Measurements from ENCODE around the gene TPGS2. TPM values are rescaled to one million over a fixed set of nuclear protein-coding genes. Genes with fewer than 3 reads are reported as not detected.

Gene TPGS2
- total RNA-seq, 4 donors from 2014 or later: 80.2 to 161 (median 118) TPM

DNA sequence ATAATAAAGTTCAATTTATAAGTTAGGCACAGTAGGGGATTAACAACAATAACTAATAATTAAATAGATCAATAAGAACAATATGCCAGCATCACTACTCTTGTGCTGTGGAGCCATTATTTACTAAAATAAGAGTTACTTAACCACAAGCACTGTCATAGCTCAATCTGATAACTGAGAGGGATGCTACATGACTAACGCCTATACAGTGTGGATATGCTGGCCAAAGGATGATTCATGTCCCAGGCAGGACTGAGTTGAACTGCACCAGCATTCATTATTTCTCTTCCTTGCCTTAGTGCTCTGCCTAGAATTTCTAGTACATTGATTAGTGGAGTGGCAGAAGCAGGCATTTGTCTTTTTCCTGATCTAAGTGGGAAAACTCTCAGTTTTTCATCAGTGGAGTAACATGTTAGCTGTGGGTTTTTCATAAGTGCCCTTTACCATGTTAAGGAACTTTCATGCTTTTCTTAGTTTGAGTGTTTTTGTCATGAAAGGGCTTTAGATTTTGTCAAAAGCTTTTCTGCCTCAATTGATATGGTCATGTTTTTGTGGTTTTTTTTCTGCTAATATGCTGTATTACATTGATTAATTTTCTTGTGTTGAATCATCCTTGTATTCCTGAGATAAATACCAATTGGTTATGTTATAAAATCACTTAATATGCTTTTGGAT lies 21.9 kb upstream of the TPGS2 start:
- TF ChIP-seq, protein P1, sequence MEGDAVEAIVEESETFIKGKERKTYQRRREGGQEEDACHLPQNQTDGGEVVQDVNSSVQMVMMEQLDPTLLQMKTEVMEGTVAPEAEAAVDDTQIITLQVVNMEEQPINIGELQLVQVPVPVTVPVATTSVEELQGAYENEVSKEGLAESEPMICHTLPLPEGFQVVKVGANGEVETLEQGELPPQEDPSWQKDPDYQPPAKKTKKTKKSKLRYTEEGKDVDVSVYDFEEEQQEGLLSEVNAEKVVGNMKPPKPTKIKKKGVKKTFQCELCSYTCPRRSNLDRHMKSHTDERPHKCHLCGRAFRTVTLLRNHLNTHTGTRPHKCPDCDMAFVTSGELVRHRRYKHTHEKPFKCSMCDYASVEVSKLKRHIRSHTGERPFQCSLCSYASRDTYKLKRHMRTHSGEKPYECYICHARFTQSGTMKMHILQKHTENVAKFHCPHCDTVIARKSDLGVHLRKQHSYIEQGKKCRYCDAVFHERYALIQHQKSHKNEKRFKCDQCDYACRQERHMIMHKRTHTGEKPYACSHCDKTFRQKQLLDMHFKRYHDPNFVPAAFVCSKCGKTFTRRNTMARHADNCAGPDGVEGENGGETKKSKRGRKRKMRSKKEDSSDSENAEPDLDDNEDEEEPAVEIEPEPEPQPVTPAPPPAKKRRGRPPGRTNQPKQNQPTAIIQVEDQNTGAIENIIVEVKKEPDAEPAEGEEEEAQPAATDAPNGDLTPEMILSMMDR (IDR thresholded peaks at IDR 0.05; ENCODE audit: low read depth): no peak

DNA sequence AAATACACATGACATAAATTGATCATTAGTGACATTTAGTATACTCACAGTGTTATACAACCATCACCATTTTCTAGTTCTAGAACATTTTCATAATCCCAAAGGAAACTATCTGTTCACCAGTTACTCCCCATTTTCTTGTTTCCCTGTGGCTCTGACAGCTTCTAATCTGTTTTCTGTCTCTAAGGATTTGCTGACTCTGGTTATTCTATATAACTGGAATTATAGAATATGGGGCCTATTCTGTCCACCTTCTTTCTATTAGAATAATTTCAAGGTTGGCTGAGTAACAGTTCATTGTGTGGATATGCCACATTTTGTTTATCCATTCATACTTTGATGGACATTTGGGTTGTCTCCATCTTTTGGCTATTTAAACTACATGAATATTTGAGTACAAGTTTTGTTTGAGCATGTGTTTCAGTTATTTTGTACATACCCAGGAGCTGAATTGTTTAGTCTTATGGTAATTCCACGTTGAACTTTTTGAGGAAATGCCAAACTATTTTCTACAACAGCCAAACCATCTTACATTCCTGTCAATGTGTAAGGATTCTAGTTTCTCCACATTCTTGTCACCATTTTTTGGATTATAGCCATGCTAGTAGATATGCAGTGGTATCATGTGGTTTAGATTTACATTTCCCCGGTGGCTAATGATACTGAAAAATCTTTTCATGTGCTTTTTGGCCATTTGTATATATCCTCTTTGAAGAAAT lies 20.6 kb upstream of the TPGS2 start:
- TF ChIP-seq, protein P1 (IDR thresholded peaks at IDR 0.05; ENCODE audit: low read depth): no peak

DNA sequence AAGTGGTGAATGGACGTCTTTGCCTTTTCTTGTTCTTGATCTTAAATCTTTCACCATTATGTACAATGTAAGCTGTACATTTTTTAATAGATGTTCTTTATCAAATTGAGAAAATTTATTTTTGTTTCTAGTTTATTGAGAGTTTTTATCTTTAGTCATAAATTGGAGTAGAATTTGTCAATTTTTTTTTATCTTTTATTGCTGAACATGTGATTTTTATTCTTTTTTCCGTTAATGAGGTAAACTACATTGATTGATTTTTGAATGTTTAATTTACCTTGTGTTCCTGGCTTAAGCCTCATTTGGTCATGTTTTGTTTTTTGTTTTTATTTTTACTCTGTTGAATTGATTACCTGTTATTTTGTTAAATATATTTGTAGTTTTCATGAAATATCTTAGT lies 19.8 kb upstream of the TPGS2 start:
- TF ChIP-seq, protein P1 (IDR thresholded peaks at IDR 0.05; ENCODE audit: low read depth): no peak

DNA sequence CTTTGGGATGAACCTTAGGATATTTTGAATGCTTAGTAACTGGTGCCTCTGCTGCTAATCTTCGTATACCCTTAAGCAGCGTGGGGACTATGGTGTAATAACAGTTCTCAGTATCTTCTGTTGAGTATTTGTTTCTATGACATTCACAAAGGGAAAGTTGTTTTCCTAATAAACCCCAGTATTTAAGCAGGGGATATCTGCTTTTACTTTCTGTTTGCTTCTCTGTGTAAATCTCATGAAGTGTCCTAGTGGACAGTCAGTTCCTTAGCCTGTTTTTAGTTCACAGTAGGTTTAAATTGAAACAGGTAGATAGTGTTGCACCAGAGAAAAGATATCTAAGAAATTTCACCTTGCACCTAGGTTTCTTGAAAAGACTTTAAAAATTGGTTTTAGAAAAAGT lies 15.0 kb upstream of the TPGS2 start:
- TF ChIP-seq, protein P1 (IDR thresholded peaks at IDR 0.05; ENCODE audit: low read depth): no peak

DNA sequence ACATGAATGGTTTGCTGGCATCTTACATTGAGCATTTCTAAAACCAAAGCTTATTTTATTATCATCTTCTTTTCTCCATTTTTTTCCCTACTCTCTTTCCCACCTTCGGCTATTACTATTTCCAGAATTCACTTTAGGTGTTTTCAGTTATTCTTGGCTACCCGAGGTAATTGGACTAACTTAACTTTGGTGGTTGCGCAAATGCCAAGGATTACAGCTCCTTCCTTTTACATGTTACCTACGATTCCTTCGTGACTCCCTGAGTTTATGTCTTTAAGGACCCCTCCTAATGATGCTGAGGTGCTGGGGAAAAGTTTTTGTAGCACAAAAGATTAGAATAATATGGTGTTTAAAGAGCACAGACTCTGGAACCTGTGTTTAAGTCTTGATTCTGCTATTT lies 14.4 kb upstream of the TPGS2 start:
- TF ChIP-seq, protein P1 (IDR thresholded peaks at IDR 0.05; ENCODE audit: low read depth): no peak

DNA sequence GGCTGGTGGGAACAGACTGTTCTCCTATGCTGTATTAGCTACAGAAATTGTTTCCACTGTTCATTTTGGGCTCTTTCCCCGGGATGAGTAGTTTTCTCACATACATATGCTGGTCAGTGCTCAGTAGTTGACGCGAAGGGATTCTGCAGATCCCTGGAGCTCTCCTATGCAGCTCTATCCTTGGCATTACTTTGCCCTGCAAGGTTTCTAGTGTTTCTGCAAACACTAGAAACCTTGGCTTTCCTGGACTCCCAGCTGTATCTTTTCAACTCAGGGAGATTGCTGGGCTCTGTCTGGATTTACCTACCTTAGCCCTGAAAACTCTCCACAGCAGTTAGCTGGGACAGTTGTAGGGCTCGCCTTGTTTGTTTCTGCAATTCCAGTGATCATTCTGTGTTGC lies 11.0 kb upstream of the TPGS2 start:
- TF ChIP-seq, protein P1 (IDR thresholded peaks at IDR 0.05; ENCODE audit: low read depth): no peak

DNA sequence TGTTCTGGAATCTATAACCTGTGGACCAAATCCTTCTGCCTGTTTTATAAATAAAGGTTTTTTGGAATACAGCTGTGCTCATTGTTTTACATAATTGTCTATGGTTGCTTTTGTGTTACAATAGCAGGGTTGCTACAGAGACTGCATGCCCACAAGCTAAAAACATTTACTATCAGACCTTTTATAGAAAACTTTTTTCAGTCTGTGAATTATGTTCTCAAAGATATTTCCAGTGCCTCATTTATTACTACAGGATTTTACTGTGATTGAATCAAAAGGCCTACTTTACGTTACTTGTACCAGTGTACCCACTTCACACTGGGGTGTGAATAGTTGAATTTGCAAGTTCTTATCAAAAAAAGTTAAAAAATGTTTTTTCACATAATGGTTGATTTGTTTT lies 7.1 kb upstream of the TPGS2 start:
- TF ChIP-seq, protein P1 (IDR thresholded peaks at IDR 0.05; ENCODE audit: low read depth): no peak
